ENCODE data around the gene PLA2G12B.
"Not testable (repeated sequence)": the region's sequence is repeated elsewhere in the genome, so short reads cannot be mapped to it uniquely, and the experiment has no call there.

GRCh38 chr10:72903941-72904446 lies 50.6 kb downstream of the PLA2G12B start:
- not testable (repeated sequence) for TF ChIP-seq CTCF (conservative IDR thresholded peaks at IDR 0.05; ENCODE audit: low read depth in 2 of 2); JUNB (IDR thresholded peaks at IDR 0.05; ENCODE audit: unreplicated experiment); POLR2AphosphoS5 (IDR thresholded peaks at IDR 0.05; ENCODE audit: low read depth); ZNF331 (CRISPR knock-in tag; IDR thresholded peaks at IDR 0.05; ENCODE audit: low read depth)
- TF ChIP-seq, protein P1, sequence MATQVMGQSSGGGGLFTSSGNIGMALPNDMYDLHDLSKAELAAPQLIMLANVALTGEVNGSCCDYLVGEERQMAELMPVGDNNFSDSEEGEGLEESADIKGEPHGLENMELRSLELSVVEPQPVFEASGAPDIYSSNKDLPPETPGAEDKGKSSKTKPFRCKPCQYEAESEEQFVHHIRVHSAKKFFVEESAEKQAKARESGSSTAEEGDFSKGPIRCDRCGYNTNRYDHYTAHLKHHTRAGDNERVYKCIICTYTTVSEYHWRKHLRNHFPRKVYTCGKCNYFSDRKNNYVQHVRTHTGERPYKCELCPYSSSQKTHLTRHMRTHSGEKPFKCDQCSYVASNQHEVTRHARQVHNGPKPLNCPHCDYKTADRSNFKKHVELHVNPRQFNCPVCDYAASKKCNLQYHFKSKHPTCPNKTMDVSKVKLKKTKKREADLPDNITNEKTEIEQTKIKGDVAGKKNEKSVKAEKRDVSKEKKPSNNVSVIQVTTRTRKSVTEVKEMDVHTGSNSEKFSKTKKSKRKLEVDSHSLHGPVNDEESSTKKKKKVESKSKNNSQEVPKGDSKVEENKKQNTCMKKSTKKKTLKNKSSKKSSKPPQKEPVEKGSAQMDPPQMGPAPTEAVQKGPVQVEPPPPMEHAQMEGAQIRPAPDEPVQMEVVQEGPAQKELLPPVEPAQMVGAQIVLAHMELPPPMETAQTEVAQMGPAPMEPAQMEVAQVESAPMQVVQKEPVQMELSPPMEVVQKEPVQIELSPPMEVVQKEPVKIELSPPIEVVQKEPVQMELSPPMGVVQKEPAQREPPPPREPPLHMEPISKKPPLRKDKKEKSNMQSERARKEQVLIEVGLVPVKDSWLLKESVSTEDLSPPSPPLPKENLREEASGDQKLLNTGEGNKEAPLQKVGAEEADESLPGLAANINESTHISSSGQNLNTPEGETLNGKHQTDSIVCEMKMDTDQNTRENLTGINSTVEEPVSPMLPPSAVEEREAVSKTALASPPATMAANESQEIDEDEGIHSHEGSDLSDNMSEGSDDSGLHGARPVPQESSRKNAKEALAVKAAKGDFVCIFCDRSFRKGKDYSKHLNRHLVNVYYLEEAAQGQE (IDR thresholded peaks at IDR 0.05; ENCODE audit: unreplicated experiment), result not testable (repeated sequence)
